K562 (cell line): ENCODE measurements around the gene SRPK2. TPM values are rescaled to one million over a fixed set of nuclear protein-coding genes. Genes with fewer than 3 reads are reported as not detected.

Experiments used
- ATAC-seq: fragments of 200-7000 bp; cut with Tn5 transposase; 3 replicates; pipeline ENCODE4 v1.9.1; 2020; ENCODE audit warnings: moderate library complexity
- BruUV-seq: library from RNA; stranded (reverse); fragments of 400-500 nt; replicated peaks from 2 replicates; lab custom pipeline; 2021; lab: Mats Ljungman, UMichigan
- CTCF ChIA-PET: fragments of 300-600 bp; formaldehyde crosslinking; extraction: SDS; loops from one replicate; lab custom pipeline; 2021; ENCODE audit warnings: low intra/inter-chr PET ratio; lab: Yijun Ruan, JAX
- POLR2A ChIA-PET: fragments of 300-600, 350-650 bp; sonication (Branson Sonifier 250); formaldehyde crosslinking; extraction: SDS; loops from one replicate; lab custom pipeline; 2021; ENCODE audit warnings: antibody characterized with exemption, inconsistent platforms; lab: Yijun Ruan, JAX
- DNase-seq, 4 experiments: peaks; one replicate each; pipeline versions ENCODE4 v3.0.0 to v3.0.0-alpha.2; 2011 to 2018; ENCODE audit warnings: low spot score in 3 of 4, mixed read lengths in 3 of 4; ENCODE audit errors: extremely low read depth in 1 of 4
- FAIRE-seq: peaks from 2 replicates; lab custom pipeline; 2011; peaks lifted over from hg19 to GRCh38; lab: Jason Lieb, UNC
- H2AFZ ChIP-seq: 2 replicates; pipeline ENCODE4 v1.6.0; 2011; ENCODE audit warnings: low read depth, low read length, control low read depth, inconsistent platforms
- H3K27ac ChIP-seq: fragments of 200-600 bp; 3 replicates; pipeline ENCODE4 v1.8.0; 2011; ENCODE audit warnings: low read depth, mild to moderate bottlenecking, control low read depth, inconsistent platforms, low read length, moderate library complexity, mixed read lengths; ENCODE audit errors: extremely low read depth
- H3K27me3 ChIP-seq, 2 experiments: fragments of 300-600 bp in 1 of 2; 2 replicates in 1 of 2; 3 replicates in 1 of 2; pipeline versions ENCODE4 v1.6.0 to v1.8.0; 2011; ENCODE audit warnings: inconsistent platforms in 2 of 2, low read length in 2 of 2, mild to moderate bottlenecking in 1 of 2, mixed read lengths in 1 of 2, moderate library complexity in 1 of 2; ENCODE audit not compliant: control insufficient read depth in 2 of 2, insufficient read depth in 2 of 2
- H3K36me3 ChIP-seq: fragments of 300-600 bp; 3 replicates; pipeline ENCODE4 v1.8.0; 2011; ENCODE audit warnings: mild to moderate bottlenecking, low read length, inconsistent platforms; ENCODE audit not compliant: control insufficient read depth, insufficient read depth
- H3K4me1 ChIP-seq, 2 experiments: fragments of 200-600 bp in 1 of 2; replicated peaks in 1 of 2; 2 replicates in 1 of 2; 3 replicates in 1 of 2; pipeline versions ENCODE4 v1.5.1 to v1.8.0; 2011; ENCODE audit warnings: inconsistent platforms in 2 of 2, low read length in 2 of 2, mild to moderate bottlenecking in 1 of 2, mixed read lengths in 1 of 2, moderate library complexity in 1 of 2; ENCODE audit not compliant: control insufficient read depth in 2 of 2, insufficient read depth in 2 of 2
- H3K4me2 ChIP-seq: 2 replicates; pipeline ENCODE4 v1.6.1; 2011; ENCODE audit warnings: low read length, control low read depth, inconsistent platforms, mixed read lengths; ENCODE audit not compliant: insufficient read depth
- H3K4me3 ChIP-seq: fragments of 200-600 bp; sonication (generic), shearing (Covaris generic); 2 replicates; pipeline ENCODE4 v1.5.1; 2016; ENCODE audit warnings: control low read depth, inconsistent platforms
- H3K79me2 ChIP-seq: fragments of 200-600 bp; 3 replicates; pipeline ENCODE4 v1.8.0; 2011; ENCODE audit warnings: low read length, inconsistent platforms; ENCODE audit not compliant: control insufficient read depth, insufficient read depth
- H3K9ac ChIP-seq, 2 experiments: 2 replicates each; pipeline versions ENCODE4 v1.6.0 to v1.6.1; 2011; ENCODE audit warnings: low read depth in 2 of 2, low read length in 2 of 2, control low read depth in 1 of 2, inconsistent platforms in 1 of 2, mild to moderate bottlenecking in 1 of 2, mixed read lengths in 1 of 2; ENCODE audit not compliant: insufficient read depth in 1 of 2
- H3K9me1 ChIP-seq: one replicate; pipeline ENCODE4 v1.6.0; 2011; ENCODE audit warnings: inconsistent platforms, mild to moderate bottlenecking, low read length, moderate library complexity; ENCODE audit not compliant: control insufficient read depth, insufficient read depth
- H3K9me3 ChIP-seq: replicated peaks from 2 replicates; pipeline ENCODE4 v1.5.1; 2011; ENCODE audit warnings: low read depth, low read length, inconsistent platforms; ENCODE audit not compliant: control insufficient read depth, insufficient read depth
- H4K20me1 ChIP-seq: replicated peaks from 2 replicates; pipeline ENCODE4 v1.6.1; 2011; ENCODE audit warnings: low read length, inconsistent platforms, mixed read lengths; ENCODE audit not compliant: control insufficient read depth, insufficient read depth
- EP300 ChIP-seq: IDR thresholded peaks from 2 replicates; pipeline ENCODE4 v1.6.1; 2012; ENCODE audit warnings: low read length, improper control_type of control experiment
- JUND ChIP-seq, 2 experiments: IDR thresholded peaks; 2 replicates in 1 of 2; 3 replicates in 1 of 2; pipeline ENCODE4 v1.6.1; 2011; ENCODE audit warnings: borderline replicate concordance in 2 of 2, low read depth in 2 of 2, low read length in 2 of 2, improper control_type of control experiment in 1 of 2, missing biosample characterization in 1 of 2, missing genetic modification characterization in 1 of 2, missing genetic modification reagents in 1 of 2
- ZBTB17 ChIP-seq: fragments of 450-650 bp; formaldehyde crosslinking; IDR thresholded peaks from 2 replicates; pipeline ENCODE4 v1.4.0; 2020; ENCODE audit warnings: mild to moderate bottlenecking
- WGBS: fragments of 100-300 bp; shearing (Covaris generic); methylation state at CpG from one replicate; pipeline ENCODE4 v1.1.6; 2016; ENCODE audit warnings: low coverage, mixed read lengths; ENCODE audit not compliant: insufficient coverage; ENCODE audit errors: missing lambda C conversion rate; 5-methylcytosine and 5-hydroxymethylcytosine counted together
- in situ Hi-C: fragments of 300-500 bp; cut with MboI; formaldehyde crosslinking; loops from 4 replicates; pipeline ENCODE4 v1.15.0; 2018; ENCODE audit warnings: inconsistent platforms, mixed read lengths
- intact Hi-C: fragments of 100-400 bp; cut with micrococcal nuclease; formaldehyde crosslinking; loops from 2 replicates; pipeline ENCODE4 v1.14.2; 2022
- polyA plus RNA-seq, 8 experiments: library from polyadenylated mRNA; depleted of rRNA in 4 of 8; stranded (reverse) in 5 of 8; unstranded in 3 of 8; fragments of >200 nt; fragmentation: Nextera tagmentation in 2 of 8; fragmentation: Illumina TruSeq in 1 of 8; extraction: Ambion mirVana in 2 of 8; extraction: Trizol in 1 of 8; gene quantifications; 2 replicates each; pipeline versions ENCODE4 v1.2.1 to v1.2.3, GENCODE V29; 2011 to 2014; ENCODE audit warnings: inconsistent platforms in 1 of 8, missing spikeins in 1 of 8
- total RNA-seq, 7 experiments: library from RNA; depleted of rRNA in 6 of 7; stranded (reverse); fragments of >200 nt in 6 of 7; fragmentation: Illumina TruSeq in 2 of 7; extraction: Trizol in 2 of 7; gene quantifications; 2 replicates each; pipeline versions ENCODE4 v1.2.1 to v1.2.3, GENCODE V29; 2011 to 2021; ENCODE audit warnings: low replicate concordance in 1 of 7
- TF ChIP-seq, protein P1 (sequence below): fragments of 450-650 bp; IDR thresholded peaks from 2 replicates; pipeline ENCODE4 v1.6.1; 2014; ENCODE audit warnings: low read depth, mild to moderate bottlenecking, moderate library complexity, borderline replicate concordance
- TF ChIP-seq, protein P2 (sequence below), 3 experiments: fragments of 200-800 bp in 1 of 3; fragments of 250-450 bp in 1 of 3; fragments of 450-650 bp in 1 of 3; sonication (Bioruptor Pico) in 1 of 3; sonication (Bioruptor generic) in 1 of 3; formaldehyde crosslinking in 1 of 3; IDR thresholded peaks; 2 replicates each; pipeline versions ENCODE4 v1.6.1 to v1.8.0; 2016 to 2022; ENCODE audit warnings: mild to moderate bottlenecking in 2 of 3, missing genetic modification characterization in 2 of 3, missing compliant biosample characterization in 1 of 3, moderate library complexity in 1 of 3
- TF ChIP-seq, protein P3 (sequence below), 2 experiments: IDR thresholded peaks in 1 of 2; conservative IDR thresholded peaks in 1 of 2; 2 replicates each; pipeline ENCODE4 v1.6.1; 2016; ENCODE audit warnings: low read depth in 2 of 2, mild to moderate bottlenecking in 1 of 2, missing compliant biosample characterization in 1 of 2, missing genetic modification characterization in 1 of 2, moderate library complexity in 1 of 2

SRPK2 gene
- total and polyA plus RNA-seq, 9 of the 15 experiments (the other 6 are each of a cell fraction or from before 2014, with no cell fraction given) = 21.5 to 44.7 (median 33.3) TPM

DNA sequence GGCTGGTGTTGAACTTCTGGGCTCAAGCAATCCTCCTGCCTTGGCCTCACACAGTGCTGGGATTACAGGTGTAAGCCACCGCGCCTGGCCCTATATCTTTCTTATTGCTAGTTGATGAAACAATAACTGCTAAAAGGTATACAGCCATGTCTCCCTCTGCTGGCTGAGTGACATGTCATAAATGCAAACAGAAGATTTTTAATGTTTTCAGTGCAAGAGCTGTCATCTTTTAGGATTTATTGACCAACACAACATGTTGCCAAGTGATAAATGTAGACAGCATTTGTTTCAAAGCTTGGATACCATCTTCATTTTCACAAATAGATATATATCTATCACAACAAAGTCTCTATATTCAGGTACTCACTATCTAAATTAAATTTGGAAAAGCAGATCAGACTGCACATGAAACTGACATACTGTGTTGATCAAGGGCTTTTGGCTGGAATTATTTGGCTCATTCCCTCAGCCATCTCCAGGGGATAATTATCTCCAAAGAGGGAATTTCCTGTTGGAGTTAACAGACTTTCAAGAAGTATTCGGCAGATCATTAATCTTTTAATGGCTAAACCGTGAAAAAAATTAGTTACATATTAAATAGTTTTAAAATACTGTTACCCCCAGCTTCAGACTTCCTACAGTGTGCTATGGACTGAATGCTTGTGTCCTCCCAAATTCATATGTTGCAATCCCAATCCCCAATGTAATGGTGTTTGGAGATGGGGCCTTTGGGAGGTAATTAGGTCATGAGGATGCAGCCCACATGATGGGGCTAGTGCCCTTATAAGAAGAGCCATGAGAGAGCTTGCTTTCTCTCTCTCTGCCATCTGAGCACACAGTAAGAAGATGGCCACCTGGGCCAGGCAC is 41.3 kb upstream of the SRPK2 start (continued):
- TF ChIP-seq EP300 = peak; percentile 41
- peak; percentile 64 for TF ChIP-seq JUND (IDR thresholded peaks at IDR 0.05; ENCODE audit: borderline replicate concordance, low read depth, low read length)
- no peak; the same call in 2 of the 3 replicates for TF ChIP-seq JUND (tag; IDR thresholded peaks at IDR 0.05; ENCODE audit: borderline replicate concordance, low read depth, low read length)
- TF ChIP-seq, protein P1, sequence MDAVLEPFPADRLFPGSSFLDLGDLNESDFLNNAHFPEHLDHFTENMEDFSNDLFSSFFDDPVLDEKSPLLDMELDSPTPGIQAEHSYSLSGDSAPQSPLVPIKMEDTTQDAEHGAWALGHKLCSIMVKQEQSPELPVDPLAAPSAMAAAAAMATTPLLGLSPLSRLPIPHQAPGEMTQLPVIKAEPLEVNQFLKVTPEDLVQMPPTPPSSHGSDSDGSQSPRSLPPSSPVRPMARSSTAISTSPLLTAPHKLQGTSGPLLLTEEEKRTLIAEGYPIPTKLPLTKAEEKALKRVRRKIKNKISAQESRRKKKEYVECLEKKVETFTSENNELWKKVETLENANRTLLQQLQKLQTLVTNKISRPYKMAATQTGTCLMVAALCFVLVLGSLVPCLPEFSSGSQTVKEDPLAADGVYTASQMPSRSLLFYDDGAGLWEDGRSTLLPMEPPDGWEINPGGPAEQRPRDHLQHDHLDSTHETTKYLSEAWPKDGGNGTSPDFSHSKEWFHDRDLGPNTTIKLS = no peak
- TF ChIP-seq ZBTB17 = no peak

DNA sequence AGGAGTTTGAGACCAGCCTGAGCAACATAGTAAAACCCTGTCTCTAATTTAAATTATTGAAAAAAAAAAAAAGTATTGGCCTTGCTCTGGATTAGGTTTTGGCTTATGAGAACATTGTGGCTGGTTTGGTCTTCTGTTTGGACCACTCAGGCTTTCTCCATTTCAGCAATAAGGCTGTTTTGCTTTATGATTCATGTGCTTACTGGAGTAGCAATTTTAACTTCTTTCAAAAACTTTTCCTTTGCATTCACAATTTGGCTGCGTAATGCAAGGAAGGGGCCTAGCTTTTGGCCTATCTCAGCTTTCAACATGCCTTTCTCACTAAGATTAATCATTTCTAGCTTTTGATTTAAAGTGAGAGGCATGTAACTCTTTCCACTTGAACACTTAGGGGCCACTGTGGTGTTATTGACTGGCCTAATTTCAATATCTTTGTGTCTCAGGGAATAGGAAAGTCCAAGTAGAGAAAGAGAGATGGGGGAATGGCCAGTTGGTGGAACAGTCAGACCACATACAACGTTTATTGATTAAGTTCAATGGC is 38.0 kb upstream of the SRPK2 start:
- Histone ChIP-seq H3K9me1 (no peaks in the 10 kb centered on the region), H3K4me1 (peaks cover 0 to 5% of the 10 kb centered on the region in 2 experiments; a peak in 1 of 5 replicates), H3K9me3 (no peaks in the 10 kb centered on the region), H3K4me3 (no peak overlapping the region), H3K4me2 (no peak overlapping the region), H3K9ac (no peak overlapping the region), H4K20me1 (no peaks in the 10 kb centered on the region), H3K27ac (no peak overlapping the region), H3K36me3 (no peaks in the 10 kb centered on the region), H3K27me3 (peaks cover 3 to 8% of the 10 kb centered on the region in 2 experiments; a peak in 4 of 5 replicates), H3K79me2 (no peaks in the 10 kb centered on the region)
- ATAC-seq (no peak), FAIRE-seq (no peak)
- POLR2A ChIA-PET = interaction anchor here (0.7 to 1.5 kb wide), 3 partner anchors 9 to 541 kb away, joined by 3 to 5 read pairs (median 3); no protein-coding TSS in a partner anchor
- BruUV-seq = no TSS peak
- WGBS = 19% methylated on average over 2 of the region's 2 CpGs
- intact Hi-C loops = no loop called here
- TF ChIP-seq, protein P2, sequence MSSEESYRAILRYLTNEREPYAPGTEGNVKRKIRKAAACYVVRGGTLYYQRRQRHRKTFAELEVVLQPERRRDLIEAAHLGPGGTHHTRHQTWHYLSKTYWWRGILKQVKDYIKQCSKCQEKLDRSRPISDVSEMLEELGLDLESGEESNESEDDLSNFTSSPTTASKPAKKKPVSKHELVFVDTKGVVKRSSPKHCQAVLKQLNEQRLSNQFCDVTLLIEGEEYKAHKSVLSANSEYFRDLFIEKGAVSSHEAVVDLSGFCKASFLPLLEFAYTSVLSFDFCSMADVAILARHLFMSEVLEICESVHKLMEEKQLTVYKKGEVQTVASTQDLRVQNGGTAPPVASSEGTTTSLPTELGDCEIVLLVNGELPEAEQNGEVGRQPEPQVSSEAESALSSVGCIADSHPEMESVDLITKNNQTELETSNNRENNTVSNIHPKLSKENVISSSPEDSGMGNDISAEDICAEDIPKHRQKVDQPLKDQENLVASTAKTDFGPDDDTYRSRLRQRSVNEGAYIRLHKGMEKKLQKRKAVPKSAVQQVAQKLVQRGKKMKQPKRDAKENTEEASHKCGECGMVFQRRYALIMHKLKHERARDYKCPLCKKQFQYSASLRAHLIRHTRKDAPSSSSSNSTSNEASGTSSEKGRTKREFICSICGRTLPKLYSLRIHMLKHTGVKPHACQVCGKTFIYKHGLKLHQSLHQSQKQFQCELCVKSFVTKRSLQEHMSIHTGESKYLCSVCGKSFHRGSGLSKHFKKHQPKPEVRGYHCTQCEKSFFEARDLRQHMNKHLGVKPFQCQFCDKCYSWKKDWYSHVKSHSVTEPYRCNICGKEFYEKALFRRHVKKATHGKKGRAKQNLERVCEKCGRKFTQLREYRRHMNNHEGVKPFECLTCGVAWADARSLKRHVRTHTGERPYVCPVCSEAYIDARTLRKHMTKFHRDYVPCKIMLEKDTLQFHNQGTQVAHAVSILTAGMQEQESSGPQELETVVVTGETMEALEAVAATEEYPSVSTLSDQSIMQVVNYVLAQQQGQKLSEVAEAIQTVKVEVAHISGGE (CRISPR knock-in tag; IDR thresholded peaks at IDR 0.05) = no peak
- TF ChIP-seq, protein P3, sequence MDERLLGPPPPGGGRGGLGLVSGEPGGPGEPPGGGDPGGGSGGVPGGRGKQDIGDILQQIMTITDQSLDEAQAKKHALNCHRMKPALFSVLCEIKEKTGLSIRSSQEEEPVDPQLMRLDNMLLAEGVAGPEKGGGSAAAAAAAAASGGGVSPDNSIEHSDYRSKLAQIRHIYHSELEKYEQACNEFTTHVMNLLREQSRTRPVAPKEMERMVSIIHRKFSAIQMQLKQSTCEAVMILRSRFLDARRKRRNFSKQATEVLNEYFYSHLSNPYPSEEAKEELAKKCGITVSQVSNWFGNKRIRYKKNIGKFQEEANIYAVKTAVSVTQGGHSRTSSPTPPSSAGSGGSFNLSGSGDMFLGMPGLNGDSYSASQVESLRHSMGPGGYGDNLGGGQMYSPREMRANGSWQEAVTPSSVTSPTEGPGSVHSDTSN (CRISPR knock-in tag; IDR thresholded peaks at IDR 0.05; ENCODE audit: low read depth) = no peak
- TF ChIP-seq, protein P3 (tag; conservative IDR thresholded peaks at IDR 0.05; ENCODE audit: low read depth) = peak; percentile 65
- TF ChIP-seq, all 486 proteins: peak for 1
- H2AFZ ChIP-seq = no peak overlapping the region
- CTCF ChIA-PET = no interaction called here
- no peak for DNase-seq
- in situ Hi-C loops = loop anchor here (5.0 kb wide), 1 partner anchor 279 kb away; no protein-coding TSS in a partner anchor
